Esophagus squamous epithelium (tissue), 4 donors: Measurements from ENCODE around the gene AGFG1.

ENCODE experiments used
- CTCF ChIP-seq, 6 experiments: fragments of 450-650 bp in 4 of 6; fragments of 200-600 bp in 2 of 6; sonication (generic) in 2 of 6; IDR thresholded peaks; one replicate each; pipeline ENCODE4 v1.5.1; 2016 to 2019; ENCODE audit warnings: antibody characterized with exemption in 6 of 6, mild to moderate bottlenecking in 4 of 6, moderate library complexity in 4 of 6
- POLR2A ChIP-seq, 4 donors: fragments of 450-650 bp; IDR thresholded peaks; one replicate each; pipeline ENCODE4 v1.6.1; 2017; ENCODE audit warnings: antibody characterized with exemption in 4 of 4, mild to moderate bottlenecking in 4 of 4, moderate library complexity in 3 of 4

GRCh38 chr2:227464851-227465250 lies 7.1 kb upstream of the AGFG1 start:
- TF ChIP-seq CTCF (IDR thresholded peaks at IDR 0.05) (no peak), POLR2A (IDR thresholded peaks at IDR 0.05) (no peak)
